Motor neuron (in vitro differentiated cells): ENCODE measurements around the gene PHC2. TPM values are rescaled to one million over a fixed set of nuclear protein-coding genes. Genes with fewer than 3 reads are reported as not detected.
"Not testable (repeated sequence)": the region's sequence is repeated elsewhere in the genome, so short reads cannot be mapped to it uniquely, and the experiment has no call there.

Experiments used
- ATAC-seq, 8 experiments: fragments of 200-7000 bp; cut with Tn5 transposase; replicated peaks in 6 of 8; 2 replicates each; pipeline ENCODE4 v1.8.0; 2021; ENCODE audit warnings: mild to moderate bottlenecking in 8 of 8, moderate library complexity in 8 of 8
- H3K27ac ChIP-seq, 2 donors: fragments of 250-450 bp; sonication (Bioruptor Pico); 2 replicates each; pipeline ENCODE4 v1.9.0; 2021; ENCODE audit warnings: antibody characterized with exemption in 2 of 2, mild to moderate bottlenecking in 2 of 2, moderate library complexity in 1 of 2
- H3K4me1 ChIP-seq, 2 donors: fragments of 250-450 bp; sonication (Bioruptor Pico); replicated peaks in 1 of 2; 2 replicates each; pipeline ENCODE4 v1.6.1; 2021; ENCODE audit warnings: antibody characterized with exemption in 2 of 2, mild to moderate bottlenecking in 2 of 2, moderate library complexity in 1 of 2
- H3K4me3 ChIP-seq, 5 donors: fragments of 250-450 bp; sonication (Bioruptor Pico); 2 replicates each; pipeline ENCODE4 v1.9.0; 2021; ENCODE audit warnings: antibody characterized with exemption in 5 of 5, mild to moderate bottlenecking in 5 of 5, moderate library complexity in 4 of 5
- WGBS, 10 experiments: fragments of 450-650 bp; shearing (Covaris generic); methylation state at CpG; one replicate each; pipeline ENCODE4 v1.0.0; 2022; 5-methylcytosine and 5-hydroxymethylcytosine counted together
- in situ Hi-C, 9 experiments: fragments of 400-800 bp; cut with MboI; loops; one replicate each; pipeline ENCODE4 v1.15.0; 2021; ENCODE audit warnings: low sequenced_read_pairs in 9 of 9, low pct_unique_long_range_greater_than_20kb in 2 of 9; ENCODE audit not compliant: unreplicated experiment in 9 of 9
- total RNA-seq, 8 experiments: library from RNA; unstranded; fragments of 300-600 nt; gene quantifications; 2 replicates each; pipeline versions ENCODE4 v1.2.3 to v1.2.4, GENCODE V29; 2022

The PHC2 gene
- total RNA-seq, 8 experiments from 2014 or later = 42.0 to 256 (median 89.5) TPM

- H3K4me3 ChIP-seq = no peak overlapping the region
- peak in 5 of 8 experiments; percentile 21 to 89 (median 82) for ATAC-seq
- WGBS, 10 experiments = 20 to 100% (median 88%) methylated on average over 1 to 13 of the region's 18 CpGs; no CpG with 5 or more reads in 2 of the 10 experiments
- in situ Hi-C loops = loop anchor here in 4 of 9 experiments (25.0 kb wide), 1 partner anchor 164 kb away; the partner anchor contains the start of gene ZSCAN20 (in 4 of the 4)
- H3K27ac ChIP-seq = no peak overlapping the region
- no peaks in the 10 kb centered on the region for H3K4me1 ChIP-seq
Measured at GRCh38 chr1:33298623-33299277, 132.1 kb downstream of the PHC2 start.

GRCh38 chr1:33297911-33298622 lies 132.8 kb downstream of the PHC2 start:
- in situ Hi-C loops = loop anchor here in 4 of 9 experiments (25.0 kb wide), 1 partner anchor 164 kb away; the partner anchor contains the start of gene ZSCAN20 (in 4 of the 4)
- no peak overlapping the region for H3K4me3 ChIP-seq
- no peak for ATAC-seq
- WGBS, 10 experiments = 82 to 100% (median 98%) methylated on average over 1 to 4 of the region's 4 CpGs; no CpG with 5 or more reads in 2 of the 10 experiments
- no peak overlapping the region for H3K27ac ChIP-seq
- H3K4me1 ChIP-seq = no peaks in the 10 kb centered on the region

- in situ Hi-C loops = loop anchor here in 4 of 9 experiments (25.0 kb wide), 1 partner anchor 165 kb away; the partner anchor contains the start of gene ZSCAN20 (in 4 of the 4)
- 63 to 100% (median 90%) methylated on average over 1 to 4 of the region's 4 CpGs; no CpG with 5 or more reads in 3 of the 10 experiments for WGBS, 10 experiments
- Histone ChIP-seq H3K27ac (no peak overlapping the region), H3K4me3 (no peak overlapping the region), H3K4me1 (no peaks in the 10 kb centered on the region)
- ATAC-seq = no peak
Measured at GRCh38 chr1:33296824-33297223, 134.1 kb downstream of the PHC2 start.

GRCh38 chr1:33296082-33296458 lies 134.8 kb downstream of the PHC2 start:
- no peak overlapping the region for H3K27ac ChIP-seq
- no peak for ATAC-seq

GRCh38 chr1:33295450-33296081 lies 135.3 kb downstream of the PHC2 start:
- peak; percentile 82 to 93 (median 91) for ATAC-seq
- Histone ChIP-seq H3K4me3 (no peak overlapping the region), H3K4me1 (no peaks in the 10 kb centered on the region), H3K27ac (no peak overlapping the region)
- WGBS, 10 experiments = 9 to 86% (median 58%) methylated on average over 1 to 7 of the region's 12 CpGs; no CpG with 5 or more reads in 3 of the 10 experiments
- in situ Hi-C loops = loop anchor here in 4 of 9 experiments (25.0 kb wide), 1 partner anchor 167 kb away; the partner anchor contains the start of gene ZSCAN20 (in 4 of the 4)

More at GRCh38 chr1:33296082-33296458, 134.8 kb downstream of the PHC2 start:
- WGBS, 10 experiments = 55 to 100% (median 86%) methylated on average over 1 to 9 of the region's 9 CpGs; no CpG with 5 or more reads in 3 of the 10 experiments
- Histone ChIP-seq H3K4me3 (no peak overlapping the region), H3K4me1 (no peaks in the 10 kb centered on the region)
- in situ Hi-C loops = loop anchor here in 4 of 9 experiments (25.0 kb wide), 1 partner anchor 166 kb away; the partner anchor contains the start of gene ZSCAN20 (in 4 of the 4)

- Histone ChIP-seq H3K4me1 (no peaks in the 10 kb centered on the region), H3K4me3 (no peak overlapping the region), H3K27ac (no peak overlapping the region)
- in situ Hi-C loops = loop anchor here in 4 of 9 experiments (25.0 kb wide), 1 partner anchor 167 kb away; the partner anchor contains the start of gene ZSCAN20 (in 4 of the 4)
- WGBS, 10 experiments = 76 to 84% methylated on average over 5 to 8 of the region's 15 CpGs; no CpG with 5 or more reads in 8 of the 10 experiments
- peak in 3 of 8 experiments; percentile 23 to 32 (median 28) for ATAC-seq
Measured at GRCh38 chr1:33295023-33295422, 135.9 kb downstream of the PHC2 start.

- no peak overlapping the region for H3K27ac ChIP-seq
- in situ Hi-C loops = loop anchor here in 4 of 9 experiments (25.0 kb wide), 1 partner anchor 168 kb away; the partner anchor contains the start of gene ZSCAN20 (in 4 of the 4)
- no peaks in the 10 kb centered on the region for H3K4me1 ChIP-seq
- no peak overlapping the region for H3K4me3 ChIP-seq
- peak in 3 of 8 experiments; percentile 4 to 14 (median 4) for ATAC-seq
- WGBS, 10 experiments = 40 to 100% (median 89%) methylated on average over 1 to 9 of the region's 13 CpGs; no CpG with 5 or more reads in 1 of the 10 experiments
Measured at GRCh38 chr1:33294071-33295010, 136.6 kb downstream of the PHC2 start.

- Histone ChIP-seq H3K4me1 (no peaks in the 10 kb centered on the region), H3K27ac (no peak overlapping the region), H3K4me3 (no peak overlapping the region)
- WGBS, 10 experiments = 20 to 98% (median 89%) methylated on average over 1 to 9 of the region's 13 CpGs; no CpG with 5 or more reads in 1 of the 10 experiments
- in situ Hi-C loops = loop anchor here in 4 of 9 experiments (25.0 kb wide), 1 partner anchor 169 kb away; the partner anchor contains the start of gene ZSCAN20 (in 4 of the 4)
- no peak for ATAC-seq
Measured at GRCh38 chr1:33292726-33293340, 138.1 kb downstream of the PHC2 start.

GRCh38 chr1:33290615-33291014 lies 140.3 kb downstream of the PHC2 start:
- in situ Hi-C loops = loop anchor here in 4 of 9 experiments (25.0 kb wide), 1 partner anchor 172 kb away; the partner anchor contains the start of gene ZSCAN20 (in 4 of the 4)

GRCh38 chr1:33289858-33290154 lies 141.1 kb downstream of the PHC2 start:
- ATAC-seq = no peak
- in situ Hi-C loops = loop anchor here in 4 of 9 experiments (25.0 kb wide), 1 partner anchor 172 kb away; the partner anchor contains the start of gene ZSCAN20 (in 4 of the 4)
- H3K4me1 ChIP-seq = no peaks in the 10 kb centered on the region
- WGBS, 10 experiments = 50 to 100% (median 94%) methylated on average over 1 to 3 of the region's 3 CpGs; no CpG with 5 or more reads in 4 of the 10 experiments
- no peak overlapping the region for H3K27ac ChIP-seq
- no peak overlapping the region for H3K4me3 ChIP-seq

More at GRCh38 chr1:33290615-33291014, 140.3 kb downstream of the PHC2 start:
- not testable (repeated sequence) for ATAC-seq, H3K4me1 ChIP-seq, H3K27ac ChIP-seq, H3K4me3 ChIP-seq
- no CpG with 5 or more reads among the region's 2 CpGs for WGBS, 10 experiments
